Measurements from ENCODE around the gene RNF5. TPM values are rescaled to one million over a fixed set of nuclear protein-coding genes. Genes with fewer than 3 reads are reported as not detected.
A peak's percentile ranks its signal among the peaks of the same experiment; 100 is the strongest.

Gene RNF5
- total RNA-seq, 1 experiment from 2014 or later = 82.3 TPM

DNA sequence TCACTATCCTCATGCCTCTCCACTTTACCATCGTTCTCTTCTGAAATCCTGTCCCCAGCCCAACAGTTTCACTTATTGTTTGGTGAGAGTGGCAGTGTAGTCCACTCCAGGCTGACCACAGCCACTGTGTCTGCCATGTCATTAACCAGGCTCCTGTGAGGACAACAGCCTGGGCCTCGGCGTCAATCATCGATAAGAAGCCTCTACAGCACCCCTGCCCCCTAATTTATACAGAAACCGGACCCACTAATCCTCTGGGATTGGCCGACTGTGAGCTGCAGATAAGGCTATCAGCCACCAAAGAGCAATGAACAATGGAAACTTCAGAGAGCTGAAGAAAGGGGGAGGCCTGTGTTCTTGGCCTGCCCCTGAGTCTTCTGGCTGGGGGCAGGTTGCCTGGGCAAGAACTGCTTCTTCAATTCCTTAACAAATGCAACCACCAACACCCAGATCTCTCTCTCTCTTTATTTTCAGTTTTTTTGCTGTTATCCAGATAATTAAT, 10.4 kb upstream of the RNF5 start:
- no peak overlapping the region for H3K27ac ChIP-seq (ENCODE audit: low read length)
- ATAC-seq (no peak), DNase-seq (ENCODE audit: low read depth, low spot score) (no peak)
- in situ Hi-C loops (cut with HindIII; ENCODE audit: low pct_unique_long_range_greater_than_20kb, low sequenced_read_pairs) = no loop called here
- TF ChIP-seq, protein P1, sequence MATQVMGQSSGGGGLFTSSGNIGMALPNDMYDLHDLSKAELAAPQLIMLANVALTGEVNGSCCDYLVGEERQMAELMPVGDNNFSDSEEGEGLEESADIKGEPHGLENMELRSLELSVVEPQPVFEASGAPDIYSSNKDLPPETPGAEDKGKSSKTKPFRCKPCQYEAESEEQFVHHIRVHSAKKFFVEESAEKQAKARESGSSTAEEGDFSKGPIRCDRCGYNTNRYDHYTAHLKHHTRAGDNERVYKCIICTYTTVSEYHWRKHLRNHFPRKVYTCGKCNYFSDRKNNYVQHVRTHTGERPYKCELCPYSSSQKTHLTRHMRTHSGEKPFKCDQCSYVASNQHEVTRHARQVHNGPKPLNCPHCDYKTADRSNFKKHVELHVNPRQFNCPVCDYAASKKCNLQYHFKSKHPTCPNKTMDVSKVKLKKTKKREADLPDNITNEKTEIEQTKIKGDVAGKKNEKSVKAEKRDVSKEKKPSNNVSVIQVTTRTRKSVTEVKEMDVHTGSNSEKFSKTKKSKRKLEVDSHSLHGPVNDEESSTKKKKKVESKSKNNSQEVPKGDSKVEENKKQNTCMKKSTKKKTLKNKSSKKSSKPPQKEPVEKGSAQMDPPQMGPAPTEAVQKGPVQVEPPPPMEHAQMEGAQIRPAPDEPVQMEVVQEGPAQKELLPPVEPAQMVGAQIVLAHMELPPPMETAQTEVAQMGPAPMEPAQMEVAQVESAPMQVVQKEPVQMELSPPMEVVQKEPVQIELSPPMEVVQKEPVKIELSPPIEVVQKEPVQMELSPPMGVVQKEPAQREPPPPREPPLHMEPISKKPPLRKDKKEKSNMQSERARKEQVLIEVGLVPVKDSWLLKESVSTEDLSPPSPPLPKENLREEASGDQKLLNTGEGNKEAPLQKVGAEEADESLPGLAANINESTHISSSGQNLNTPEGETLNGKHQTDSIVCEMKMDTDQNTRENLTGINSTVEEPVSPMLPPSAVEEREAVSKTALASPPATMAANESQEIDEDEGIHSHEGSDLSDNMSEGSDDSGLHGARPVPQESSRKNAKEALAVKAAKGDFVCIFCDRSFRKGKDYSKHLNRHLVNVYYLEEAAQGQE (IDR thresholded peaks at IDR 0.05; ENCODE audit: insufficient read depth in 1 of 2, low read depth in 2 of 2, low read length in 1 of 2) = no peak
- no peak for TF ChIP-seq TCF7L2 (IDR thresholded peaks at IDR 0.05; ENCODE audit: low read depth, low read length)
- TF ChIP-seq, protein P2, sequence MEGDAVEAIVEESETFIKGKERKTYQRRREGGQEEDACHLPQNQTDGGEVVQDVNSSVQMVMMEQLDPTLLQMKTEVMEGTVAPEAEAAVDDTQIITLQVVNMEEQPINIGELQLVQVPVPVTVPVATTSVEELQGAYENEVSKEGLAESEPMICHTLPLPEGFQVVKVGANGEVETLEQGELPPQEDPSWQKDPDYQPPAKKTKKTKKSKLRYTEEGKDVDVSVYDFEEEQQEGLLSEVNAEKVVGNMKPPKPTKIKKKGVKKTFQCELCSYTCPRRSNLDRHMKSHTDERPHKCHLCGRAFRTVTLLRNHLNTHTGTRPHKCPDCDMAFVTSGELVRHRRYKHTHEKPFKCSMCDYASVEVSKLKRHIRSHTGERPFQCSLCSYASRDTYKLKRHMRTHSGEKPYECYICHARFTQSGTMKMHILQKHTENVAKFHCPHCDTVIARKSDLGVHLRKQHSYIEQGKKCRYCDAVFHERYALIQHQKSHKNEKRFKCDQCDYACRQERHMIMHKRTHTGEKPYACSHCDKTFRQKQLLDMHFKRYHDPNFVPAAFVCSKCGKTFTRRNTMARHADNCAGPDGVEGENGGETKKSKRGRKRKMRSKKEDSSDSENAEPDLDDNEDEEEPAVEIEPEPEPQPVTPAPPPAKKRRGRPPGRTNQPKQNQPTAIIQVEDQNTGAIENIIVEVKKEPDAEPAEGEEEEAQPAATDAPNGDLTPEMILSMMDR (IDR thresholded peaks at IDR 0.05) = no peak
- no peak for TF ChIP-seq POLR2AphosphoS5 (IDR thresholded peaks at IDR 0.05; ENCODE audit: low read depth, low read length)
- no peak for TF ChIP-seq SIN3A (IDR thresholded peaks at IDR 0.05; ENCODE audit: borderline replicate concordance, insufficient read depth, low read depth, low read length)
- no peaks in the 10 kb centered on the region for H3K27me3 ChIP-seq (ENCODE audit: control insufficient read depth, insufficient read depth, low read length)
- peaks cover under 1% of the 10 kb centered on the region; the same call in 1 of the 2 replicates for H3K4me1 ChIP-seq (ENCODE audit: control insufficient read depth, insufficient read depth, low read length)
- ChIA-PET POLR2A (no interaction called here), CTCF (no interaction called here)
- 0 out of 2 replicates have a peak, but pooled peaks cover 2% of the 10 kb centered on the region for H3K36me3 ChIP-seq (ENCODE audit: control insufficient read depth, insufficient read depth, low read length)
- H3K9me3 ChIP-seq (ENCODE audit: control insufficient read depth, insufficient read depth, low read depth, low read length) = no peaks in the 10 kb centered on the region
- BruUV-seq (replicated peaks) = no TSS peak
- no peak overlapping the region for H3K4me3 ChIP-seq (ENCODE audit: low read depth in 2 of 2, low read length in 2 of 2)
- intact Hi-C loops (cut with micrococcal nuclease; ENCODE audit: unreplicated experiment) = no loop called here

DNA sequence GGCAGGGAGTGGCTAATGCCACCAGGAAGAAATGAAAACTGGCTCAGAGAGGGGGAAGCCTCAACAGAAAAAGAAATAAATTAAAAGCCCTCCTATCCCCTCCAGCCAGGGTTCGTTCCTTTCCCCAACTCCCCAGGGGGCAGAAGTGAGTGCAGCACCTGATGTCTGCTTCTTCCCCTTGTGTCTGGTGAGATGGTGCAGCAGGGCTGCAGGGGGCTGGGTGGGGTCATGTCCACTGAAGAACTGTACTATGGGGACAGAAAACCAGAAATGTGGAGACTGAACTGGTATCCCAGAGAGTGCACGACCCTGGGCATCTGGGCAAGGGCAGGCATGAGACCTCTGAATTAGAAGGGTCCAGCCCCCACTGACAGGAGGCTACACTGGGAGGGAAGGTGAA, 9.9 kb upstream of the RNF5 start:
- TSS peak; percentile 70 for BruUV-seq (replicated peaks)
- CTCF ChIA-PET = no interaction called here
- POLR2A ChIA-PET = no interaction called here
- H3K27ac ChIP-seq (ENCODE audit: low read length) = no peak overlapping the region
- H3K36me3 ChIP-seq (ENCODE audit: control insufficient read depth, insufficient read depth, low read length) = 0 out of 2 replicates have a peak, but pooled peaks cover 2% of the 10 kb centered on the region
- TF ChIP-seq POLR2AphosphoS5 (IDR thresholded peaks at IDR 0.05; ENCODE audit: low read depth, low read length) (no peak), SIN3A (IDR thresholded peaks at IDR 0.05; ENCODE audit: borderline replicate concordance, insufficient read depth, low read depth, low read length) (no peak), TCF7L2 (IDR thresholded peaks at IDR 0.05; ENCODE audit: low read depth, low read length) (no peak)
- TF ChIP-seq, protein P1 (IDR thresholded peaks at IDR 0.05; ENCODE audit: insufficient read depth in 1 of 2, low read depth in 2 of 2, low read length in 1 of 2) = no peak
- TF ChIP-seq, protein P2 (IDR thresholded peaks at IDR 0.05) = no peak
- peaks cover 6% of the 10 kb centered on the region; the same call in 1 of the 2 replicates for H3K4me1 ChIP-seq (ENCODE audit: control insufficient read depth, insufficient read depth, low read length)
- H3K27me3 ChIP-seq (ENCODE audit: control insufficient read depth, insufficient read depth, low read length) = no peaks in the 10 kb centered on the region
- ATAC-seq (no peak), DNase-seq (ENCODE audit: low read depth, low spot score) (no peak)
- H3K4me3 ChIP-seq (ENCODE audit: low read depth in 2 of 2, low read length in 2 of 2) = no peak overlapping the region
- intact Hi-C loops (cut with micrococcal nuclease; ENCODE audit: unreplicated experiment) = no loop called here
- in situ Hi-C loops (cut with HindIII; ENCODE audit: low pct_unique_long_range_greater_than_20kb, low sequenced_read_pairs) = no loop called here
- H3K9me3 ChIP-seq (ENCODE audit: control insufficient read depth, insufficient read depth, low read depth, low read length) = no peaks in the 10 kb centered on the region

All from Panc1 (cell line).